ENCODE measurements around the gene WDR46. TPM values are rescaled to one million over a fixed set of nuclear protein-coding genes. Genes with fewer than 3 reads are reported as not detected.
A peak's percentile ranks its signal among the peaks of the same experiment; 100 is the strongest.

The WDR46 gene
- total RNA-seq, 1 experiment from 2014 or later = 57.0 TPM

GRCh38 chr6:33314515-33314942, 25.5 kb upstream of the WDR46 start:
- peak overlapping the region; percentile 99 for H3K27ac Mint-ChIP-seq (ENCODE audit: low read depth, unreplicated experiment)
- TF ChIP-seq, protein P1, sequence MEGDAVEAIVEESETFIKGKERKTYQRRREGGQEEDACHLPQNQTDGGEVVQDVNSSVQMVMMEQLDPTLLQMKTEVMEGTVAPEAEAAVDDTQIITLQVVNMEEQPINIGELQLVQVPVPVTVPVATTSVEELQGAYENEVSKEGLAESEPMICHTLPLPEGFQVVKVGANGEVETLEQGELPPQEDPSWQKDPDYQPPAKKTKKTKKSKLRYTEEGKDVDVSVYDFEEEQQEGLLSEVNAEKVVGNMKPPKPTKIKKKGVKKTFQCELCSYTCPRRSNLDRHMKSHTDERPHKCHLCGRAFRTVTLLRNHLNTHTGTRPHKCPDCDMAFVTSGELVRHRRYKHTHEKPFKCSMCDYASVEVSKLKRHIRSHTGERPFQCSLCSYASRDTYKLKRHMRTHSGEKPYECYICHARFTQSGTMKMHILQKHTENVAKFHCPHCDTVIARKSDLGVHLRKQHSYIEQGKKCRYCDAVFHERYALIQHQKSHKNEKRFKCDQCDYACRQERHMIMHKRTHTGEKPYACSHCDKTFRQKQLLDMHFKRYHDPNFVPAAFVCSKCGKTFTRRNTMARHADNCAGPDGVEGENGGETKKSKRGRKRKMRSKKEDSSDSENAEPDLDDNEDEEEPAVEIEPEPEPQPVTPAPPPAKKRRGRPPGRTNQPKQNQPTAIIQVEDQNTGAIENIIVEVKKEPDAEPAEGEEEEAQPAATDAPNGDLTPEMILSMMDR (IDR thresholded peaks at IDR 0.05; ENCODE audit: unreplicated experiment) = no peak
- peak; percentile 83 for DNase-seq (ENCODE audit: unreplicated experiment)
- ChIA-PET CTCF (interaction anchor here (0.7 to 1.5 kb wide), 2 partner anchors 49 to 76 kb away, joined by 4 to 5 read pairs; no protein-coding TSS in a partner anchor), POLR2A (no interaction called here)
- H3K4me3 Mint-ChIP-seq (ENCODE audit: unreplicated experiment) = peak overlapping the region; percentile 96
- no TSS peak for BruUV-seq (replicated peaks)
- peaks cover 43% of the 10 kb centered on the region for H3K4me1 Mint-ChIP-seq (ENCODE audit: insufficient read depth, unreplicated experiment)
- intact Hi-C loops (cut with micrococcal nuclease) = no loop called here
- no peaks in the 10 kb centered on the region for H3K9me3 Mint-ChIP-seq (ENCODE audit: unreplicated experiment)
- no peaks in the 10 kb centered on the region for H3K27me3 Mint-ChIP-seq (ENCODE audit: insufficient read depth, unreplicated experiment)
- H3K36me3 Mint-ChIP-seq (ENCODE audit: insufficient read depth, unreplicated experiment) = peaks cover 81% of the 10 kb centered on the region

- peaks cover 37% of the 10 kb centered on the region for H3K4me1 Mint-ChIP-seq (ENCODE audit: insufficient read depth, unreplicated experiment)
- TSS peak; percentile 49 for BruUV-seq (replicated peaks)
- H3K36me3 Mint-ChIP-seq (ENCODE audit: insufficient read depth, unreplicated experiment) = peaks cover 81% of the 10 kb centered on the region
- peak within 1 kb of the TSS; percentile 96 for H3K4me3 Mint-ChIP-seq (ENCODE audit: unreplicated experiment)
- ChIA-PET CTCF (interaction anchor here (0.6 to 1.1 kb wide), 3 partner anchors 14 to 267 kb away, joined by 3 to 5 read pairs (median 3); no protein-coding TSS in a partner anchor), POLR2A (interaction anchor here (0.5 to 4.3 kb wide), 12 partner anchors 16 to 1480 kb away, joined by 3 to 84 read pairs (median 8); partner anchors contain the start of genes PFDN6, RGL2, RPS18 and VPS52)
- intact Hi-C loops (cut with micrococcal nuclease) = no loop called here
- peak within 1 kb of the TSS; percentile 99 for H3K27ac Mint-ChIP-seq (ENCODE audit: low read depth, unreplicated experiment)
- no peaks in the 10 kb centered on the region for H3K9me3 Mint-ChIP-seq (ENCODE audit: unreplicated experiment)
- no peaks in the 10 kb centered on the region for H3K27me3 Mint-ChIP-seq (ENCODE audit: insufficient read depth, unreplicated experiment)
- TF ChIP-seq, protein P1 (IDR thresholded peaks at IDR 0.05; ENCODE audit: unreplicated experiment) = no peak
- peak; percentile 74 for DNase-seq (ENCODE audit: unreplicated experiment)
Observed at GRCh38 chr6:33313709-33314514, 24.9 kb upstream of the WDR46 start, which contains the start of gene TAPBP. Gene TAPBP (minus strand): TSS chr6:33314078. CDS start chr6:33314041, 37 bp downstream.

DNA sequence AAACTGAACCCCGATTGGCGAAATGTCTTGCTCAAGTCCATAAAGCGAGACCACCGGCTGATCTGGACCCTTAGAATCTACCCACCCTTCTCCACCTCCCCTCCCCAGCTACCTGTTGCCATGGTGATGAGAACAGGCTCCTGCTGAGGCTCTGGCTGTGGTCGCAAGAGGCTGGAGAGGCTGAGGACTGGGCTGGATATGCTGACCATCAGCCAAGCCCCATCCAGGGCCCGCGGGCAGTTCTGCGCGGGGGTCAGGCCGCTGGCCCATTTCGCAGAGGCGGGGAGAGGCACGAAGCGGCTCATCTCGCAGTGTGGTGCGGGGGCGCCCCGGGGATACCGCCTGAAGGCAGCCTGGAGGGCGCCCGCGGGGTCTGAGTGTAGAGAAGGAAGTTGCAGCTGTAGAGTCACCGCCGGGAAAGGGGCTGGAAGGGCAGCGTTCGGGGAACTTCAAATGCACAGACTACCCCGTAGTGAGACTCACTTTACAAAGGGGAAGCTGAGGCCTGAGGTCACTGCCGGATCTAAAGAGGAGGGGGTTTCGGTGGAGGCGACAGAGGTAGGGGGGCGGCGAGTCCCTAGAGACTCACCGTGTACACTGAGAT, 24.2 kb upstream of the WDR46 start:
- ChIA-PET POLR2A (interaction anchor here (0.5 to 4.3 kb wide), 20 partner anchors 12 to 1655 kb away, joined by 3 to 84 read pairs (median 5); partner anchors contain the start of genes B3GALT4, PFDN6, RGL2 and RPS18), CTCF (interaction anchor here (0.6 to 3.1 kb wide), 6 partner anchors 12 to 267 kb away, joined by 3 to 18 read pairs (median 6); partner anchors contain the start of gene RGL2)
- peak; percentile 30 for DNase-seq (ENCODE audit: unreplicated experiment)
- Mint-ChIP-seq H3K36me3 (ENCODE audit: insufficient read depth, unreplicated experiment) (peaks cover 81% of the 10 kb centered on the region), H3K27me3 (ENCODE audit: insufficient read depth, unreplicated experiment) (no peaks in the 10 kb centered on the region), H3K27ac (ENCODE audit: low read depth, unreplicated experiment) (peak overlapping the region; percentile 99), H3K4me1 (ENCODE audit: insufficient read depth, unreplicated experiment) (peaks cover 31% of the 10 kb centered on the region), H3K4me3 (ENCODE audit: unreplicated experiment) (peak overlapping the region; percentile 96), H3K9me3 (ENCODE audit: unreplicated experiment) (no peaks in the 10 kb centered on the region)
- intact Hi-C loops (cut with micrococcal nuclease) = no loop called here
- BruUV-seq (replicated peaks) = TSS peak; percentile 24
- TF ChIP-seq, protein P1 (IDR thresholded peaks at IDR 0.05; ENCODE audit: unreplicated experiment) = no peak
